GM18502 (cell line): ENCODE data around the gene SMARCA2.

Source experiments
- ATAC-seq: cut with Tn5 transposase; IDR thresholded peaks from one replicate; pipeline ENCODE4 v1.9.1; 2021; ENCODE audit warnings: mild to moderate bottlenecking; ENCODE audit not compliant: unreplicated experiment, poor library complexity

The SMARCA2 gene

DNA sequence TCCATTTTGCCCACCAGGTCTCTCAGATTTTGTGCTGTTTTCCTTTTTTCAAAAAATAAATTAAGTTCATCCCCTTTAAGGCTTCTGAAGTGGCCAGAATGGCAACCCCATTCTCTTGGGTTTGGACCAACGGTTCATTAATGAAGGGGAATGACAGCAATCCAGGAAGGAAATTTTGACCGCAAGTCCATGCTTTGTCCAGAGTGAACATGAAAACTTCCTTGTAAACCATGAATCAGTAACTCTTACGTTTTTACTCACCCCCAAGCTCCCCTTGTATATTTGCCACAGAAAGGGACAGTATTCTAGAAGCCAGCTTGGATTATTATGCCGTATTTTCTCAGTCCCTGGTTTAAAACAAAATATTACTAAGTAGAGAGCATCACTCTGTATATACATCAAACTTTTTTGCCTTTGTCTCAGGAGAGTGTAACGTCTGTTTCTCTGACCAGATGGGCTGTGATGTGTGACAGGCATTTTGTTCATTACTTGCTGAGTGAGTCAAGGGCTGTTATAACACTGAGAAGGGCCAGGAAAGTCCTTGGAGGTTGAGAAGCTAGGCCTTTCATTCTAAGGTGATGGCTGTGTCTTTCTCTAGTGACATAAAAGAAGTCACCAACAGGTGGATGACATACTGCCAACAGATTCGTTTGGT lies 148.2 kb downstream of the SMARCA2 start:
- no peak for ATAC-seq

DNA sequence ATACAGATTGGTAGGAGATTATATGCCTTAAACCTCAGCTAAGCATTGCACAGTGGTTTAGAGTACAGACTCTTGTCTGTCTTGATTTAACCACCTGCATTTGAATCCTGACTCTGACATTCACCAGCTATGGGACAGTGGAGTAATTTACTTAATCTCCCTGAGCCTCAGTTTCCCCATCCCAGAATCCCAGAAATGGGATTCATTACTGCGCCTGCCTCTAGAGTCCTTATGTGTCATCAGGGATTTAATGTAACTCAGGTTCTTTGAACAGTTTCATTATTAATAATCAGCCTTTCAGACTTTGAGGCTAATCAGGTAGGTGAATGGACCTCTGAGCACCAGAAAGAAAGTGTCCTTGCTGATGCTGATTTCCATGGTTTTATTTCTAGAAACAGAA lies 149.1 kb downstream of the SMARCA2 start:
- no peak for ATAC-seq

DNA sequence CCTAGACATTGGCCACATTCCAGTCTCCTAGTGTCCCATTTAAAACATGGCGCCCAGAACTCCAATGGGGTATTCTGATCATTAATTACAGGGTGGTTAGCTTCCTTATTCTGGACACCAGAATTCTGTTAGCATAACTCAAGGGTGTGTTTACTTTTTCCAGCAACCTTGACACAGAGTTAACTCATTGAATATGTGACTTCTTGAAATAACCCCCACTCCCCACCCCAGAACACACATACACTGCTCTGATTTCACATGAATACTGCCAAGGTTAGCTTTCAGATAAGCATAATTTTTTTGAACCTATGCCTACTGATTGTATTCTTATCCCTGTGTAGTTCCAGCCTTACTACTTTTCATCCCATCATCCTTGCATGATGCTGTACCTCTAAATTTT lies 151.1 kb downstream of the SMARCA2 start:
- no peak for ATAC-seq

DNA sequence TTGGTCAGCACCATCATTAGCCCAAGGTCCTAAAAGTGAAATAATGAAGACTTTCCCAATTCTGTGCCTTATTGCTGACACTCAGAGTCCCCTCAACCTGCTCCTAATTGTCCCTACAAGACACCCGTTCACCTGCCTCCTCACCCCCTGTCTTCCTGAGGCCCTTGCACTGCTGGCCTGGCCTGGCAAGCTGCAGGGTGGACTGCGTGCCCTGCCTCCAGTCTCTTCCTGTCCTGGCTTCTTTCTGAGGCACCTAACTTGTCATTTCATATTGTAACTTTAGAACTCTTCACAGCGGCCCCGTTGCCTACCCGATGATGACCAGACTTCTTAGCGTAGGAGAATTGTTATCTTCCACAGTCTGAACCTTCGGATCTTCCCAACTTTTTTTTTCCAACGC lies 153.9 kb downstream of the SMARCA2 start:
- ATAC-seq: no peak

DNA sequence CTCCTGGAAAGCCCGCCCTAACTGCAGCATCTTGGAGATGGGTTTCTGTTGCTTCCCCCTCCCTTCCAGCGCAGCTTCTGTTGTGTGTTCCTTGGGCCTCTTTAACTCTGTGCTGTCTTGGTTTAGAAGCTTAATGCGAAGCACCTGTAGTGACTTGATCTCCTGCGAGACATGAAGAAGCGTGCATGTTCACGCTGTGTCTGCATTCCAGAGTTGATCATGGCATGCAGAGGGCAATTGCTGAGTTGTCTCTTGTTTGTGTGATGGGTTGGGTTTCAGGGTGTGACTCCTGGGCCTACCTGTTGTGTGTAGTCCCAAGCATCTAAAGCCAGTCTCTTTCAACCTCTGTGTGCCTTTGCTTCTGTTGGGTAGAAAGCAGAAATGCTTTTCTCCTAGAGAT lies 155.6 kb downstream of the SMARCA2 start:
- no peak for ATAC-seq

DNA sequence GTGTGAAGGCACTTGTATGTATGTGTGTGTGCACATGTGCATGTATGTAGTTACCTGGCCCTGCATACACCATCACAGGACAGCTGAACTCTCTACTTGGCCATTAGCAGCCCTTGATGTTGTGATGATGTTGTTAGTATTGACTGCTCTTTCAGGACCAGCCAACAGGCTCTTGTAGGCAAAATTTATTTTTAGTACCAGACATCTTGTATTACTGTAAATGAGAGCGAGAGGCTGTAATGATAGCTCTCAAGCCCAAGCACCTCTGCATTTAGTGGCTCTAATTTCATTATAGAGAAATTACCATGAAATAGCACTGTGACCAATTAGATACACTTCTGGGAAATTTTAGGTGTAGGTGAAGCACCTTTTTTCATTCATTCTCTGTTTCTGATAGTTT lies 158.0 kb downstream of the SMARCA2 start:
- ATAC-seq: no peak

DNA sequence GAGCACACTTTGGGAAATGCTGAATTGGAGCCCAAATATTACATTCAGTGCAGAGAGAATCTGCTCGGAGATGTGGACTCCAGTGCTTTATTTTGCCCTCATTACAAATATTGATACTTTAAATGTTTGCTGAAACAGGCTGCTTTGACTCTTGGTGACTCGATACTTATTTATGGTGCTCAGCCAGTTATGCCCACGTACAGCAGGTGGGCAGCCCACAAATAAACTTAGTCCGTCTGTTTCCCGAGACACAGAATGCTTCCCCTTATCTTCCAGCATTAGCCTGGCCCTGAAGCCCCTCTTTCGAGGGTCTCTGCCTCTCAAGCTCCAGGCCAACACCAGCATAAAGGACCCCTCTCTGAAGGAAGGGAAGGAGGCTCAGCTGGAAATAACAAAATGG lies 158.7 kb downstream of the SMARCA2 start:
- no peak for ATAC-seq

DNA sequence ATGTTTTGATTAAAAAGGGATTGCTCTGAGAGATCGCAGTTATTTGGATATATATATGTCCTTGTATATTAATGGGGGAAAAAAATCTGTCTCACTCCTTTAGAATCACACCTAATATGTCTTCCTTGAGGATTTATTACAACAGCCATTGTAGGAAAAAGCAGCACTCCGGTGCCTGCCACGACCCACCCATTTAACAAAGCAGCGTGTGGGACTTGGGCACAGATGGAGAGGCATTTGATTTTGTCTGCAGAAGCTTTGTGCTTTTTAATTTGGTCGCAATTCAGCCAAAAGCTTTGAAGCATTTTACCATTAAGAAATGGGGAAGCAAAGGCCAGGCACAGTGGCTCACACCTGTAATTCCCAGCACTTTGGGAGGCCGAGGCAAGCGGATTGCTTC lies 159.2 kb downstream of the SMARCA2 start:
- no peak for ATAC-seq

DNA sequence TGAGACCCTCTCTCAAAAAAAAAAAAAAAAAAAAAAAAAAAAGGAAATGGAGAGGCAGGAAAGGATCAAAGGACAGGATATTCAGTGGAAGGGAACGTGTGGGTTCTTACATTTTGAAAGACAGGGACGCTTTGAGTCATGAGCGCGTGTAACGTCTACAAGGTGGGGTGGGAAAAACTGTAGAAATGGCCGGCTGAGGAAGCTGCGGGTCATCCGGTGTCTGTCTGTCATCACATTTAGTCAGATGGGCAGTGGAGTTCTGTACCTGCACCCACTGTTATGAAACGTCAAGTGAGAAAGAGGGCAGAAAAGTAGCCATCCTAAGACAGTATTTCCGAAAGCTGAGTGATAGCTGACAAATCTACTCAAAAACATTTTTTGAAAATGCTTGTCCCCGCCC lies 159.8 kb downstream of the SMARCA2 start:
- ATAC-seq: no peak

DNA sequence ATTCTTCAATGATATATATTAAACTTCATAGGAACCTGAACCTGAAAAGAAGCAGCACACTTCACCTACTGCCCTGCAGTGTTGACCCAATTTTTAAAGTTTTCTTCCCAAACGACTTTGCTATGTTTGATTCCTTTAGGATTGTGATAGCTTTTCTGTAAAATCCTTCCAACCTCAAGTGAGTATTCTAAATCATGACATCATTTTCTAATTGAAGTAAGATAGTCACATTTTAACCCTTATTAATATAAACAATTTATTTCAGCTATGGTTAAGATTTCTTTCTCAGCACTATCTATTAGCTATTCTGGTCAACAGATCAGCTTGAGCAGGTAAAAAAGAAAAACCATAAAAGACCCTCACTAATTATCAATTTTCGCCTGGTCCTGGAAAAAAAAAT lies 162.0 kb downstream of the SMARCA2 start:
- no peak for ATAC-seq

DNA sequence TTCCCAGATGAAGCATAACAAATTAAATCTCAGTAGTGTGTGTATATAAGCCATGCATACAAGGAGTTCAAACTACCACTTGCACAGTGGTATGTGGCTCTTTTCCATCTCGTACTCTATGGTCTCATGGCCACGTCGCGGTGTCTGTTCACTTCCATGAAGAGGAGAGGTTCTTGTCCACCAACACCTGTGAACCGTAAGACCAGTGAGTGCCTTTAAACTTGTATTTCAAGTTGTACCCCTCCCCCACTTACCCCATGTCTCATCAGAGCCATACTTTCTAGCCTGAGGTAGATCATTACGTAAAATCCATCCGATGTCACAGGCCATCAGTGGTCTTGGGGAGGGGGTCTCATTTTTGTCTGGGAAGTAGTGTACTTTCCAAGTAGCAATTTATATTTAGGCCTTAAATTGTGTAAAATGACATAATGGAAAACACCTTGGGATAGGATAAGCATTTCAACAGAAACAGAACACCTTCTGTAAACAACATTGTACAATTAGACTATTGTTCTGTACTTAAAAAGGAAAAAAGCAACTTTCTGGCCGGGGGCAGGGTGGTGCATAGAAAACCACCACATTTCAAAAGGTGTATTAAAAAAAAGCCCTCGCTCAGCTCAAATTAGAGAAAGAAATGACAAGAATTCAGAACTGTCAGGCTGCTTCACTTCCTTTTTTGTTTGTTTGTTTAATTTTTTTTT lies 163.0 kb downstream of the SMARCA2 start:
- no peak for ATAC-seq

DNA sequence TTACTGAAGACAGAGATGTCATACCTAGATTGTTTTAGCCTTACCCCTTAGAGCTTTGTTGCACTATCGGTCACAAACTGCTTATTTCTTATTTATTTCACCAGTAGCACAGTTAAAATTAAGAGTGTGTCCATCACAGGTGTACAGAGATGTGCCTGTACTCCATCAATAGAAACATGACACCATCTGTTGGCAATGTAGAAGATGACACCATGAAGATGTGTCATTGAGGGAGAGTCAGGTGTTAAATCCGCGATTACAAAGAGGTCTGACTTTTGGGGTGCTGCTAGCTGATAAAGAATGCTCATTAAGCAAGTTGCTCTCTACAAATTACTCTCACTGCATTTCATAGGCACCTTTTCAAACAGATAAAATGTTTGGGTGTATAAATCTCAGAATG lies 164.4 kb downstream of the SMARCA2 start:
- ATAC-seq: no peak

DNA sequence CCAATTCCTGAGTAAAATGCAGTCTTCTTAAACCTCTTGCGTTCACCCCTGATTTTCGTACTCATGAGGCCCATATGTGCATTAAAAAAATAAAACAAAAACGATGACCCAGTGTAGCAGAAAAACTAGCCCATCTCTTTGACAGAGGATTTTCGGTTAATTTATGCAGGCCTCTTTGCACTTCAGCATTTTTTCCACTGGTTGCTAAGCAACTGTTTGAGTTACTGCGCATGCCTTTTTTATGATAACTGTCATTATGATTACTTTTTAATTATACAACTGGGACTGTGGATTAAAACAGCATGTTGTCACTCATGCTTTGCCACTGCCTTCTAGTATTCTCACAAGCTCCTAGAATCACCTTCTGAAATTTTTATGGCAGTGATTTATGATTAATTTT lies 165.0 kb downstream of the SMARCA2 start:
- no peak for ATAC-seq

DNA sequence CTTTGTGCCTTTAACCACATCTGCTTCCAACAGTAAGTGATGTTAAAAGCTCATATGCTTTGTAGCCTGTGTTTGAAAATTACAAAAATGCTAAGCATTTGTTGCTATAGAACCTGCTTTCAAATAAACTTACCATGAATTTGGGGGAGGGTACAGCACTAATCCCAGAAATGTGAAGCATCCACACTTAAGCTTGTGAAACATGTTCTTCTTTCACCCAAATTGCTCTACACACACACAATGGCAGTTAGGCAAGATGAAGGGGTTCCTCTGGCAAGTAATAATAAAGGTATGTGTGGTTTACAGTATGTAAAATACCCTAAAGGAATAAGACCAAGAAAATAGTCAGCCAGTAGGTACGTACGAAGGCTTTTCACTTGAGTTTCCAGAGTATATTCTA lies 165.6 kb downstream of the SMARCA2 start:
- ATAC-seq: no peak

DNA sequence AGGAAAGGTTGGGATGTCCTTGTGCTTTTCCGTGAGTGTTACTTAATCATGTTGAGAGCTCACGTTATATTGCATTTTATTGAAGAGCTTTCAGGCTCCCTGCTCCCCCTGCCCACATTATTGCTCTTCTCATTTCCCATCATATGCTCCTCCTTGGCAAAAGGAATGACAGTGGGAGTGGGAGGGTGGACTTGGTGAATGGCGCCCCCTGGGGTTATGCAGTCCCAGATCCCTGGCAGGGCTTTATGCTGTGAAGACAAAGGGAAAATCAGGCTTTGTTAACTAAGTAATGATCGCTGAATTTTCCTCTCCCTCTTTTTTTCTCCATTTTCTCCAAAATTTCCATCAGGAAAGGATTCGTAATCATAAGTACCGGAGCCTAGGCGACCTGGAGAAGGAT lies 166.6 kb downstream of the SMARCA2 start:
- no peak for ATAC-seq

DNA sequence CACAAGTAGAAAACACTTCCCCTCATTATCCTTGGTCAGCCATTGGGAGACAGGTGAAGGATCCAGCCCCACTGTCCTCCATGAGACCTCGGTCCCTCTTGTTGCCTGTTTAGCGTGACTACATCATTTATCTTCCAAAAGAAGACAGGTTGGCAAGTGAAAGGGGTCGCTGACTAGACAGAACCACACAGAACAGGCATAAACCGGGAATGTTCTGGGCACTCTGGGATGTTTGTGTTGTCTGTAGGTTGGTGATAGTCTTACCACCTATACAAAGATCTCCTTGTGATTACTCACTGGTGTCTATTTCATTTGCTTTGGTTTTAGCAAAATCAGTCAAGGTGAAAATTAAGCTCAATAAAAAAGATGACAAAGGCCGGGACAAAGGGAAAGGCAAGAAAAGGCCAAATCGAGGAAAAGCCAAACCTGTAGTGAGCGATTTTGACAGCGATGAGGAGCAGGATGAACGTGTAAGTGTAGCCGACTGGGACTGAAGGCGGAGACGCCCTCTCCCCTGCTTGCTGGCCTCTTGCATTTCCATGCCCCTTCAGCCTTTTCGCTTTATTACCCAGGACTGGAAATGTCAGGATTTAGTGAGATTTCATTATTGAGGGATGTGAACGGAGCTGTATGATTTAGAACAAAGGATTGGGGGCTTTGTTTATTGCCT lies 175.9 kb downstream of the SMARCA2 start:
- ATAC-seq: no peak

DNA sequence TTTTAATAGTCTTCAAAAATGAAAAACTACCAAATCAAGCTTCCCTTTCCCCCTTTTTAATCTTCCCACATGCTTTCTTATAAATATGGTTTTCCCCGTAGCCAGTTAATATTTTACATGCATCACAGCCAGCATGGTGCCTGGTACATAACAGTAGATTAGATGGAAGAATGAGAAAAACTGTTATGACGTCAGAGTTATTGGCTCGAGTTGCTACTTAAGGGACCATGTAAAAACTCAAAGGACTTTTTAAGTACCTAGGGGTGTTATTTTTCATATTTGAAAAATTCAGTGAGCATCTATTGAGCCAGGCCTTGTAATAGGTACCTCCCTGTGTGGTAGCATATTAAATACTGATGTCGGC lies 176.4 kb downstream of the SMARCA2 start:
- ATAC-seq: no peak

DNA sequence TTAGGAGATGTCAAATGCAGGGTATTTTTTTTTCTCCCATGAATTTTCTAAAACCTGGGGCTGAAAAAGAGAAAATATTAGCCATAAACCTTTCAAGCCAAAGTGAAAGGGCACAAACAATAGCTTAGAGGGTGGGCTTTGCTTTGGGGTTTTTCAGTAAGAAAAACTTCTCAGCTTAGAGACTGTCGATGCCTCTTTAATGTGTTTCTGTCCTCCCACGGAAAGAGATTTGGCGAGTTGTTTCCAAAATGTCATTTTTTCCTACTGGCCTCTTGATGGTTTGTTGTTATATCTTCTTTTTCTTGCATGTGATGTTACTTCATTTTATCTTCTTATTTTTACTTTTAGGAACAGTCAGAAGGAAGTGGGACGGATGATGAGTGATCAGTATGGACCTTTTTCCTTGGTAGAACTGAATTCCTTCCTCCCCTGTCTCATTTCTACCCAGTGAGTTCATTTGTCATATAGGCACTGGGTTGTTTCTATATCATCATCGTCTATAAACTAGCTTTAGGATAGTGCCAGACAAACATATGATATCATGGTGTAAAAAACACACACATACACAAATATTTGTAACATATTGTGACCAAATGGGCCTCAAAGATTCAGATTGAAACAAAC lies 177.3 kb downstream of the SMARCA2 start:
- ATAC-seq: no peak

DNA sequence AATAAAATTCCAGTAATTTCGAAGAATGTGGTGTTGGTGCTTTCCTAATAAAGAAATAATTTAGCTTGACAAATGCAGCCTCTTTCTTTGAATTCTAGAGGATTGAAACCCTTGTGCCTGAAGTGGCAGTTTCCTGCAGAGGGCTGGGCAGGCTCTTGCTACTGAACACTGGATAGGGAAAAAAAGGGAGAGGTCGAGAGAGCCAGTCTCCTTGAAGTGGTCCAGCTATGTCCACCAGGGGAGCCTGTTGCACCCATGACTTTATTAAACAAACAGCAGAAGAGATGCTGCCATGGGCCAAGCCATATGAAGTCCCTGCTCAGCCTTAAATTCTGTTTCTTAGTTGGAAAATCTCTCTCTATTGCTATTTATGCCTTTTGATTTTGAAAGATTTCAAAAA lies 178.4 kb downstream of the SMARCA2 start:
- no peak for ATAC-seq

DNA sequence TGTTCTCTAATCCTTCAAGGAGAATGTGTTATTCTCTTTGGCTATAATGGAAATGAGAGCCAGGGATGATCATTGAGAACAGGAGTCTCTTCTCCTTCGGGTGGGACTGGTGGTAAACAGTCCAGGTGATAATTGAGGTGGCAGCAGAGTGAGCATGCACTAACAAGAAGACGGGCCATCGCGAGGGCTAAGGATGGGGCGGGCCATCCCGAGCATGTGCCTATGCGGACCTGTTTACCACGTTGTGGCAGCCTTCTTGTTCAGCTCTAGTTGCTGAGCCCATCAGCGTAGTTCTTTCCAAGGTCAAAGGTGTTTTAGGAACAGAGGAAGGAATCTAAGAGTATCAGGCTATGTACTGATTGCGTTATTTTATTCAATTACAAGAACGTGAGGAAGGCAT lies 180.1 kb downstream of the SMARCA2 start:
- no peak for ATAC-seq

DNA sequence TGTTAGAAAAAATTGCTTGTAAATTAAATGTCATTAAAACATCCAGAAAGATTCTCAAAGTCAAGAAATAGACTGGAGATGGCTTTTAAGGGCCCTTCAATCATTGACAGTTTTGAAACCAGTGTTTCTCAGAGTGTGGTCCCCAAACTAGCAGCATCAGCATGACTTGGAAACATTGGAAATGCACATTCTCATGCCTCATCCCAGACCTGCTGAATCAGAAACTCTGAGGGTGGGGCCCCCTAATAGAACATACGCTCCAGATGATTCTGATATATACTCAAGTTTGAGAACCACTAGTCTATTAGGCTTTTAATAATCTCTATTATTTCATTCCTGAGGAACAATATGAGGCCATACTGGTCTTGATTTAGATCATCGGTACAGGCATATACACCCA lies 181.6 kb downstream of the SMARCA2 start:
- no peak for ATAC-seq
